ENCODE data around the gene GRIK2. TPM values are rescaled to one million over a fixed set of nuclear protein-coding genes. Genes with fewer than 3 reads are reported as not detected.

Gene GRIK2
- total and polyA plus RNA-seq, 2 of the 4 experiments (the other 2 are of a cell fraction): 8.2 to 15.2 TPM

DNA sequence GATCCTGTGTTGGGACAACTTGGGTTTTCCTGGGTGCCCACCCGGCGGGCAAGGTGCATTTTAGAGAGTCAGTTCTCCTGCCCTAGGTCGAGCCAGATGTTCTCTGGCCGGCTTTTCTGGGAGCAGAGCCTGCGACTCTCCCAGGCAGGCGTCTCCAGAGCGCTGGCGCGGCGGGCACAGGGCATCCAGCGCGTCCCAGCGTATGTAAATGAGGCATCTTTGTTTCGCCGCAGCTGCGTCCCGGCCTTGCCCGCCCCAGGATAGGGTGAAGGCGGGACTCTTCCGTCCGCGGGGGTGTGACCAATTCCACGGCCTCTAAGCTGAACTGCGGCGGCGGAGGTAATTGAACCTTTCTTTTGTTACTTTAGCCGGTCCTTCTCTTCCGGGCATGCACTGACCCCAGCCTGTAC, 9.1 kb downstream of the GRIK2 start:
- Histone ChIP-seq H3K4ac (ENCODE audit: low read depth, low read length) (peak overlapping the region; percentile 26; the same call in 1 of the 2 replicates), H3K23ac (ENCODE audit: low read depth, low read length) (no peak overlapping the region), H4K5ac (ENCODE audit: low read depth, low read length) (no peak overlapping the region), H3K27ac (ENCODE audit: insufficient read depth, low read length) (no peak overlapping the region), H2AFZ (replicated peaks; ENCODE audit: low read length, poor library complexity) (peak overlapping the region; percentile 94), H3K18ac (ENCODE audit: low read depth, low read length) (no peak overlapping the region; the same call in 1 of the 2 replicates), H3K9me3 (ENCODE audit: control insufficient read depth, insufficient read depth, low read length) (no peaks in the 10 kb centered on the region), H4K8ac (ENCODE audit: low read depth in 2 of 2, low read length in 2 of 2) (peak overlapping the region; percentile 1 to 61; a peak in 3 of 4 replicates), H4K91ac (ENCODE audit: insufficient read depth, low read depth, low read length) (peak overlapping the region; percentile 6; the same call in 1 of the 2 replicates), H3K36me3 (ENCODE audit: control insufficient read depth, insufficient read depth, low read length) (no peaks in the 10 kb centered on the region; the same call in 1 of the 2 replicates), H3K14ac (replicated peaks; ENCODE audit: low read depth, low read length) (peak overlapping the region; percentile 8; the same call in 1 of the 2 replicates), H3K4me1 (ENCODE audit: control insufficient read depth, insufficient read depth, low read length) (0 out of 2 replicates have a peak, but pooled peaks cover 8% of the 10 kb centered on the region), H2AK5ac (ENCODE audit: low read depth, low read length) (no peak overlapping the region), H3K79me1 (ENCODE audit: low read depth in 1 of 2, low read length in 2 of 2) (peaks cover 6 to 14% of the 10 kb centered on the region in 2 experiments; a peak in 2 of 4 replicates), H3K4me2 (ENCODE audit: low read depth, low read length) (peak overlapping the region; percentile 87), H2BK15ac (ENCODE audit: low read depth, low read length) (no peak overlapping the region; the same call in 2 of the 3 replicates), H3K27me3 (ENCODE audit: control insufficient read depth, insufficient read depth, low read length) (no peaks in the 10 kb centered on the region; the same call in 1 of the 2 replicates), H3K9me1 (ENCODE audit: insufficient read depth, low read length) (0 out of 2 replicates have a peak, but pooled peaks cover 2% of the 10 kb centered on the region), H2BK20ac (ENCODE audit: low read depth, low read length) (no peak overlapping the region), H4K20me1 (ENCODE audit: insufficient read depth, low read length) (no peaks in the 10 kb centered on the region), H2AK9ac (replicated peaks; ENCODE audit: low read depth, low read length, poor library complexity) (peak overlapping the region; percentile 57), H3K4me3 (ENCODE audit: insufficient read depth, low read depth, low read length) (peak overlapping the region; percentile 54), H3K9ac (ENCODE audit: low read depth, low read length) (0 out of 2 replicates have a peak overlapping the region, but pooled peaks have one; percentile 18), H2BK120ac (ENCODE audit: low read depth, low read length) (no peak overlapping the region), H2BK5ac (ENCODE audit: low read depth, low read length, poor library complexity, severe bottlenecking) (no peak overlapping the region), H3K56ac (ENCODE audit: extremely low read depth, insufficient read depth, low read length) (no peak overlapping the region)
- in situ Hi-C loops (cut with MboI; ENCODE audit: low sequenced_read_pairs) (no loop called here), dilution Hi-C loops (cut with HindIII; ENCODE audit: low sequenced_read_pairs, unreplicated experiment) (no loop called here), intact Hi-C loops (cut with micrococcal nuclease) (no loop called here)
- CTCF ChIA-PET: no interaction called here
- 3% methylated on average over 16 of the region's 28 CpGs; no CpG with 5 or more reads in 1 of the 2 experiments for WGBS, 2 experiments (ENCODE audit: extremely low coverage in 2 of 2, insufficient read length in 1 of 2)
- BruUV-seq (replicated peaks): no TSS peak
- POLR2A ChIA-PET (ENCODE audit: unreplicated experiment): no interaction called here
- DNase-seq: no peak
- ATAC-seq (ENCODE audit: low read depth): peak; percentile 64
- TF ChIP-seq ELK1 (IDR thresholded peaks at IDR 0.05; ENCODE audit: borderline replicate concordance, low read depth, low read length): no peak
- TF ChIP-seq POLR2A (IDR thresholded peaks at IDR 0.05; ENCODE audit: low read depth, low read length): no peak
- TF ChIP-seq RAD21 (IDR thresholded peaks at IDR 0.05; ENCODE audit: low read length): no peak
- no peak for TF ChIP-seq SMC3 (IDR thresholded peaks at IDR 0.05; ENCODE audit: low read depth, low read length)
- TF ChIP-seq, protein P1, sequence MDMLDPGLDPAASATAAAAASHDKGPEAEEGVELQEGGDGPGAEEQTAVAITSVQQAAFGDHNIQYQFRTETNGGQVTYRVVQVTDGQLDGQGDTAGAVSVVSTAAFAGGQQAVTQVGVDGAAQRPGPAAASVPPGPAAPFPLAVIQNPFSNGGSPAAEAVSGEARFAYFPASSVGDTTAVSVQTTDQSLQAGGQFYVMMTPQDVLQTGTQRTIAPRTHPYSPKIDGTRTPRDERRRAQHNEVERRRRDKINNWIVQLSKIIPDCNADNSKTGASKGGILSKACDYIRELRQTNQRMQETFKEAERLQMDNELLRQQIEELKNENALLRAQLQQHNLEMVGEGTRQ (IDR thresholded peaks at IDR 0.05; ENCODE audit: low read depth, low read length): no peak
- TF ChIP-seq CTCF (conservative IDR thresholded peaks at IDR 0.05; ENCODE audit: low read depth, low read length): no peak
- TF ChIP-seq MAZ (IDR thresholded peaks at IDR 0.05; ENCODE audit: borderline replicate concordance, low read depth, low read length): no peak
- TF ChIP-seq MXI1 (IDR thresholded peaks at IDR 0.05; ENCODE audit: borderline replicate concordance, low read depth, low read length): no peak

Data from IMR-90 (cell line).